ENCODE measurements around the gene MRPS34. TPM values are rescaled to one million over a fixed set of nuclear protein-coding genes. Genes with fewer than 3 reads are reported as not detected.

Gene MRPS34
- total RNA-seq, 1 donor from 2014 or later: 58.0 TPM

- ATAC-seq (no peak), DNase-seq (no peak)
- Histone ChIP-seq H3K9me3 (no peaks in the 10 kb centered on the region), H3K4me3 (no peak overlapping the region), H3K4me1 (peaks cover 38% of the 10 kb centered on the region), H3K36me3 (peaks cover 55% of the 10 kb centered on the region), H3K27ac (no peak overlapping the region), H3K27me3 (ENCODE audit: low read depth) (no peaks in the 10 kb centered on the region)
- TF ChIP-seq CTCF (IDR thresholded peaks at IDR 0.05): no peak
- intact Hi-C loops (cut with DNase I): no loop called here
Measured at GRCh38 chr16:1784977-1785845, 12.3 kb upstream of the MRPS34 start.

- Histone ChIP-seq H3K9me3 (no peaks in the 10 kb centered on the region), H3K36me3 (peaks cover 50% of the 10 kb centered on the region), H3K4me3 (peak within 1 kb of the TSS; percentile 91), H3K27ac (peak within 1 kb of the TSS; percentile 90), H3K27me3 (ENCODE audit: low read depth) (no peaks in the 10 kb centered on the region), H3K4me1 (peaks cover 41% of the 10 kb centered on the region)
- TF ChIP-seq CTCF (IDR thresholded peaks at IDR 0.05): no peak
- intact Hi-C loops (cut with DNase I): no loop called here
- peak; percentile 100 for DNase-seq
- peak; percentile 96 for ATAC-seq
Measured at GRCh38 chr16:1782408-1783264, 9.7 kb upstream of the MRPS34 start, which contains the start of the genes NUBP2 and SPSB3. NUBP2 (plus strand) TSS chr16:1782960; CDS start chr16:1783021, 61 bp downstream. SPSB3 (minus strand) TSS chr16:1782571; CDS start chr16:1781483, 1,088 bp downstream.

GRCh38 chr16:1781758-1782407 is 8.9 kb upstream of the MRPS34 start:
- peaks cover 41% of the 10 kb centered on the region for H3K4me1 ChIP-seq
- no peaks in the 10 kb centered on the region for H3K9me3 ChIP-seq
- DNase-seq (no peak), ATAC-seq (peak; percentile 5 to 31)
- no peak for TF ChIP-seq CTCF (IDR thresholded peaks at IDR 0.05)
- H3K36me3 ChIP-seq: peaks cover 50% of the 10 kb centered on the region
- H3K27ac ChIP-seq: peak overlapping the region; percentile 90
- H3K4me3 ChIP-seq: peak overlapping the region; percentile 91
- intact Hi-C loops (cut with DNase I): no loop called here
- H3K27me3 ChIP-seq (ENCODE audit: low read depth): no peaks in the 10 kb centered on the region

GRCh38 chr16:1781254-1781653 is 8.3 kb upstream of the MRPS34 start:
- Histone ChIP-seq H3K36me3 (peaks cover 50% of the 10 kb centered on the region), H3K27ac (peak overlapping the region; percentile 90), H3K9me3 (no peaks in the 10 kb centered on the region), H3K27me3 (ENCODE audit: low read depth) (no peaks in the 10 kb centered on the region), H3K4me1 (peaks cover 41% of the 10 kb centered on the region), H3K4me3 (peak overlapping the region; percentile 91)
- DNase-seq: no peak
- ATAC-seq: no peak
- TF ChIP-seq CTCF (IDR thresholded peaks at IDR 0.05): no peak
- intact Hi-C loops (cut with DNase I): no loop called here

GRCh38 chr16:1780677-1781072 is 7.7 kb upstream of the MRPS34 start:
- Histone ChIP-seq H3K36me3 (peaks cover 50% of the 10 kb centered on the region), H3K4me1 (peaks cover 41% of the 10 kb centered on the region), H3K27me3 (ENCODE audit: low read depth) (no peaks in the 10 kb centered on the region), H3K4me3 (no peak overlapping the region), H3K27ac (no peak overlapping the region), H3K9me3 (no peaks in the 10 kb centered on the region)
- no peak for TF ChIP-seq CTCF (IDR thresholded peaks at IDR 0.05)
- ATAC-seq (no peak), DNase-seq (no peak)
- intact Hi-C loops (cut with DNase I): no loop called here
